ENCODE measurements around the gene GFM1.

GRCh38 chr3:158617982-158618875 lies 26.1 kb upstream of the GFM1 start:
- TF ChIP-seq CTCF (IDR thresholded peaks at IDR 0.05) (no peak), POLR2A (IDR thresholded peaks at IDR 0.05) (no peak), POLR2AphosphoS5 (IDR thresholded peaks at IDR 0.05; ENCODE audit: insufficient read depth in 1 of 2, low read depth in 1 of 2) (no peak)
